HG02973 (cell line): ENCODE data around the gene VNN1.
"Not testable (repeated sequence)": the region's sequence is repeated elsewhere in the genome, so short reads cannot be mapped to it uniquely, and the experiment has no call there.

Source experiments
- ATAC-seq: cut with Tn5 transposase; IDR thresholded peaks from one replicate; pipeline ENCODE4 v1.9.1; 2021; ENCODE audit warnings: moderate library complexity; ENCODE audit not compliant: unreplicated experiment

The VNN1 gene

DNA sequence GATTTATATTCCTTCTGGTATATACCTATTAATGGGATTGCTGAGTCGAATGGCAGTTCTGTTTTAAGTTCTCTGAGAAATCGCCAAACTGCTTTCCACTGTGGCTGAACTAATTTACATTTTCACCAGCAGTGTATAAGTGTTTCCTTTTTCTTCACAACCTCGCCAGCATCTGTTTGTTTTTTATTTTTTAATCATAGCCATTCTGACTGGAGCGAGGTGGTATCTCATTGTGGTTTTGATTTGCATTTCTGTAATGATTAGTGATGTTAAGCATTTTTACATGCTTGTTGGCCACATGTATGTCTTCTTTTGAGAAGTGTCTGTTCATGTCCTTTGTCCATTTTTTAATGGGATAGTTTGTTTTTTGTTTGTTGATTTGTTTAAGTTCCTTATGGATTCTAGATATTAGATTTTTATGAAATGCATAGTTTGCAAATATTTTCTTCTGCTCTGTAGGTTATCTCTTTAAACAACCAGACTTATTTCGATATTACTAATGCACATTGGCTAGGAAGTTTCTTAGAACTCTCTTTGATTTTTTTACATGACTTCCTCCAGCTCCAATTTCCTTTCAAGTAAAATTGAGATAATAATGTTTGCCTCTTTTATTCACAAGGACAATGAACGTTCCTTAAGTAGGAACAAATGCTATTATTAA is 12.2 kb upstream of the VNN1 start:
- ATAC-seq: peak; percentile 45

DNA sequence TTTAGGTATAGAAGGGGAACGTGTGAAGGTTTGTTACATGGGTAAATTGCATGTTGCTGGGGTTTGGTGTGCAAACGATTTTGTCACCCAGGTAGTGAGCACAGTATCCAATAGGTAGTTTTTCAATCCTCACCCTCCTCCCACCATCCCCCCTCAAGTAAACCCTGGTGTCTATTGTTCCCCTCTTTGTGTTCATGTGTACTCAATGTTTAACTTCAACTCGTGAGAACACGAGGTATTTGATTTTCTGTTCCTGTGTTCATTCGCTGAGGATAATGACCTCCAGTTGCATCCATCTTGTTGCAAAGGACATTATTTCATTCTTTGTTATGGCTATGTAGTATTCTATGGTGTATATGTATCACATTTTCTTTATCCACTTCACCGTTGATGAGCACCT is 11.6 kb upstream of the VNN1 start:
- peak; percentile 8 for ATAC-seq

DNA sequence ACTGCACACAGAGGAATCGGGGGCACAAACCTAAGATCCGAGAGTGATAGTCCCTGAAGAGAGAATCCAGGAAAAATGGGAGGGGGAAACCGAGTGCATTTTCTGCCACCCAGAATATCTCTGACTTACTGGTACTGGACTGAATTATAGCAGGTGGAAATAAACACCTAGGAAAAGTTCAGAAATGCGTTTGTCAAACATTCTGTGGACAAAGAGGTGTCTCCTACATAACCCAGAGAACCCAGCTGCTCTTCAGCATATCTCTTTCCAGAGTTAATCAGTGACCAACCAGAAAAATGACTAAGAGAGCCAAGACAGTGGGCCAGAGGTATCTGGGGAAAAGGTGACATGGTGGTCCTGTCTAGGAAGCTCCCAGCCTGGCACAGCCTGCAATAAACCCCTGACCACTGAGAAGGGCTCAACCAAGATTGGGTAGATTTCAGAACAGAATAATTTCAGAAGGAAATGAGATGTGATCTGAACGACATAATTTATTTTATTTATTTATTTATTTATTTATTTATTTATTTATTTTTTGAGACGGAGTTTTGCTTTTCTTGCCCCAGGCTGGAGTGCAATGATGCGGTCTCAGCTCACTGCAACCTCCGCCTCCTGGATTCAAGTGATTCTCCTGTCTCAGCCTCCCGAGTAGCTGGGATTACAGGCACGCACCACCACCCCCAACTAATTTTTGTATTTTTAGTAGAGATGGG is 6.0 kb upstream of the VNN1 start:
- no peak for ATAC-seq

DNA sequence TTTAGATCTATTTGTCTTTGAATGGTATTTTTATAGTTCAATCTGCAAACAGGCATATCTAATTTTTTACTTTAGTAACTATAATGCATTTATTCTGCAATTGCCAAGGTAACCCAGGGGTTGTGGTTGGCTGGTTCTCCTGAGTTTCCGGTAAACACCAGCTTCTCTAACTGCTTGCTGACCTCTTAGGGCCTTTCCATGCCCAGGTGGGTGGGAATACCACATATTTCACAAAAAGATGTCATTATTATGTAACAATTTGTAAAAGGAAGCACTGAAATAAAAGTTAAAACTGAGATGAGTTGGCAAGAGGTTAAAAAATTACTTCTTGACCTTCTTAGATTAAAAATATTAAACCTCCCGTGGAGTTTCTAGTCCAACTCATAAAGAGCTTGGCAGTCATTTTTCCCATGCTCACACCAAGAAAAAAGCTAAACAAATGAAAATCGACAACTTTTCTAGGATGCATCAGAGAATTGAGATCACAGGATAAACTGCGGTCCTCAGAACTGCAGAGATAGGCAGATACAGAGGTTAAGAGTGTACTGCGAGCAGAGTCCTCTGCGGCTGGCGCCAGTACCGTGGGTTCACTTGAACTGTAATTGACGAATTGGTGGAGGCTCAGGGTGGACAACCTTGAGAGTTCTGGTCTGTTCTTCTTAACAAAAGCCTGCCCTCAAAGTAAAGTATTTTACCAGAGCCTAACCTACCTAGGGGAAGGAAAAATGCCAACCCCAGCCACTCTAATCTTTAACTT is 2.2 kb upstream of the VNN1 start:
- no peak for ATAC-seq

DNA sequence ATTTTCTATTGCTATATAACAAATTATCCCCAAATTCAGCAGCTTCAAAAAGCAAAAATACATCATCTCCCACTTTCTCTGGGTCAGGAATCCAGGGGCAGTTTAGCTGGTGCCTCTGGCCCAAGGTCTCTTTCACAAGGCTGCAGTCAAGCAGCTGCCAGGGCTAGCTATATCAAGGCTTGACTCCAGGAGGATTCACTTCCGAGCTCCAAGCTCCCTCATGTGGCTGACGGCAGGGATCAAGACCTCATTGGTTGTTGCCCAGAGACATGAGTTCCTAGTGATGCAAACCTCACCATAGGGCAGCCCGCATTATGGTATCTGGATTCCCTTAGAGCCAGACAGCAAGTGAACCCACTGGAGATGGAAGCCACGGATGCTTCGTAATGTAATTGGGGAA is 1.3 kb upstream of the VNN1 start:
- ATAC-seq: no peak

DNA sequence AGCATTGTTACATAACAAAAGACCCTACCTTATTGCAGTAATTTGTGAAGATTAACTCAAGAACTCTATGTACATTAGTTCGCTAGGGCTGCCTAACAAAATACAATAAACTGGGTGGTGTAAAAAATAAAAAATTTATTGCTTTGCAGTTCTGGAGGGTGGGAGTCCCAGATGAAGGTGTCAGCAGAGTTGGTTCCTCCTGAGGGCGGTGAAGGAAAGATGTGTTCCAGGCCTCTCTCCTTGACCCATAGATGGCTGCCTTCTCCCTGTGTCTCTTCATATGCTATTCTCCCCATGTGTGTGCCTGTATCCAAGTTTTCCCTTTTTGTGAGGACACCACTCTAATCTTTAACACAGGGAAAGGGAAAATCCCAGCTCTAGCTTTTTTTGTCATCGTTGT is 305 bp upstream of the VNN1 start:
- no peak for ATAC-seq

DNA sequence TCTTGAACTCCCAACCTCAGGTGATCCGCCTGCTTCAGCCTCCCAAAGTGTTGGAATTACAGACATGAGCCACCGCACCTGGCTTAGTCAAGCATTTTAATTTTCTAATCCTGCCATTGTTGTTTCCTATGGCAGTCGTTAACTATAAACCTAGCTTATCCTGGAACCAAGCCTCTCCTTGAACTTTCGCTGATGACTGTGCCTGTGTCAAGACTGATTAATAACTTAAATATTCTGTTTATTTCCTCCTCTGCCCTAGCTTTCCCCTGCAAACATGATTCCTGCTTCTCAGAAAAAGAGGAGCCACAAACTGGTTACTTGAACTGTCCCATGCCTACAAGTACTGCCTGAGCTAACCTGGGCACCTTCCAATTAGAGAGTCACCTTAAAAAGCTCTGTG is 1.5 kb downstream of the VNN1 start:
- no peak for ATAC-seq

DNA sequence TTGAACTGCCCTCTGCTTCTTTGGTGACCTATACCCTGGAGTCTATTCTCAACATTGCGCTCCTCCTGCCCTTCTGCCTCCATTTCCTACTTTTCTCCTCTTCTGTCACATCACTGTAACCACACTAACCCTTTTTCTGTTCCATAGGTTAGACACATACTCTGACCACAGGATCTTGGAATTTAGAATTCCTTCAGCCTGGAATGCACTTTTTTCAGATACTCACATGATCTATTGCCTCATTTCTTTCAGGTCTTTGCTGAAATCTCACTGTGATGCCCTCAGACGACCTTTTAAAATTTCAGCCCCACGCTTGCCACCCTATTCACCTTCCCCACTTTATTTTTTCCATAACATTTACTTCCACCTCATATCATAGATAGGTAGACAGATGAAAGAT is 5.1 kb downstream of the VNN1 start:
- no peak for ATAC-seq

DNA sequence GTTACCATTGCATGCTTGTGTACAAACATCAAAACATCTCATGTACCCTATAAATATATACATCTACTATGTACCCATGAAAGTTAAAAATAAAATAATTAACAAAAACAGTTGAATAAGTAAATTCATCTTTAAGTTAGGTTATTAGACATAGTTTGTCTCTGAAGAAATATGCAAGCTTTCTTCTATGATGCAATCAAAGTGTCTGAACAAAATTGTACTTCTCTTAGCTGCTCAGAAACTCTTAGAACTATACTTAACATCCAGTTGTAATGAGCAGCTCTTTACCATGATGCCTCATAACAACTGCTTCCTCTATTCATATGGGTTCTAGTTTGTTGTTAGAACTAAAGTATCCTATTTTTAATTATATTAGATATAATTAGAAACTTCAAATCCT is 5.9 kb downstream of the VNN1 start:
- no peak for ATAC-seq

DNA sequence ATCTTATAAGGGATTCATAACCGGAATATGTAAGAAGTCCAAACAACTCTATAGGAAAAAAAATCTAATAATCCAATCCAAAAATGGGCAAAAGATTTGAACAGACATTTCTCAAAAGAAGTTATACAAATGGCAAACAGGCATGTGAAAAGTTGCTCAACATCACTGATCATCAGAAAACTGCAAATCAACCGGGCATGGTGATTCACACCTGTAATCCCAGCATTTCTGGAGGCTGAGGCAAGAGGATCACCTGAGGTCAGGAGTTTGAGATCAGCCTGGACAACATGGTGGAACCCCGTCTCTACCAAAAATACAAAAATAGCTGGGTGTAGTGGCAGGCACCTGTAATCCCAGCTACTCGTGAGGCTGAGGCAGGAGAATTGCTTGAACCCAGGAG is 7.1 kb downstream of the VNN1 start:
- ATAC-seq: not testable (repeated sequence)

DNA sequence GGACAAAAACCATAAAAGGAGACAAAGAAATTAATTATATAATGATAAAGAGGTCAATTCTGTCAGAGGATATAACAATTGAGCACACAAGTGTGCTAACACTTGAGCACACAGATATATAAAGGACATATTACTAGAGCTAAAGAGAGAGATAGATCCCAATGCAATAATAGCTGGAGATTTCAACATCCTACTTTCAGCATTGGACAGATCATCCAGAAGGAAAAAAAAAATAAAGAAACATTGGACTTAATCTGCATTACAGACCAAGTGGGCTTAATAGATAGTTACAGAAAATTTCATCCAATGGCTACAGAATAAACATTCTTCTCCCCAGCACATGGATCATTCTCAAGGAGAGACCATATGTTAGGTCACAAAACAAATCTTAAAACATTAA is 9.9 kb downstream of the VNN1 start:
- no peak for ATAC-seq

DNA sequence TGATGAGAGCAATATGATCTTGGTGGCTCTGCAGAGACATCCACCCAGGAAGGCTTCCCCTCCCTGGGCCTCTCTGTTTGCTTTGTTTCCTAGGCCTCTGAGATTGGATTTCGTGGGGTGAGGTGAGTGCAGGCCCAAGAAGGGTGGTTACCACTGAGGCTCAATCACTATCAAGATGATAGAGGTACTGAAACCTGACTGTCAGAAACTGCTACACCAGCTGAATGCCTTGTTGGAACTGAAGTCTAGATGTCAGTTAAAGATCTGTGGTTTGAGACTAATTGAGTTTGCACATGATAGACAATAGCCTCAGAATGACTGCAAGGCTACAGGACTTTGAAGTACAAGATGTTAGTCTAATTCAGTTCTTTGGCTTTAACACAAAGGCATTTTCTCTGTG is 15.2 kb downstream of the VNN1 start:
- peak; percentile 74 for ATAC-seq

DNA sequence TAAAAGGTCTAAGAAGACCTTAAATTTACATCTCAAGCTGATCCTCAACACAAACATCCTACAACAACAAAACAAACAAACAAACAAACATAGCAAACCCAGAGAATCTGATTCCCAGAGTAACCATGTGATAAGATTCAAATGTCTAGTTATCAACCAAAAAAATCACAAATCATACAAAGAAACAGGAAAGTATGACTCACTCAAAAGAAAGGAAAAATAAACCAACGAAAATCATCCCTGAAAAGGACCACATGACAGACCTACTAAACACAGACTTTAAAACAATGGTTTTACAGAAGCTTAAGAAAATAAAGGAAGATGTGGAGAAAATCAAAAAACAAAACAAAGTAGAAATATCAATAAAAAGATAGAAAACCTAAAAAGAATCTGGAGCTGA is 18.1 kb downstream of the VNN1 start:
- ATAC-seq: no peak

DNA sequence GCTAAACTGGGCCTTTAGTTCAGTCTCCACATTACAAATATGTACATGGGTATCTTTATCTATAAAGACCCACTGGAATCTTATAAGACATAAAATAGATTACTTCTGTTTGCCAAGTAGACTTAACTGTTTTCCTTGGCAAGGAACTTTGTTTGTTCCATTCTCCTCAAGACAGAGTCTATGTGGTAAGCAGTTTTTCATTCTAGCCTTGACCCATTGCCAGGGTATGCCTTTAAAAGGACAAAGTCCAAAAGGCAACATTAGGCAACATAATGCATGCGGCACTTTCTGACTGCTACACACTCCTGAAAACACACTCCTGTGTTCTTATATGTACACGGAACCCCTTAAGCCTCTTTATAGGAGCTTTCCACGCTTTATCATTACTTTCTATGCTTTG is 20.4 kb downstream of the VNN1 start:
- ATAC-seq: no peak

DNA sequence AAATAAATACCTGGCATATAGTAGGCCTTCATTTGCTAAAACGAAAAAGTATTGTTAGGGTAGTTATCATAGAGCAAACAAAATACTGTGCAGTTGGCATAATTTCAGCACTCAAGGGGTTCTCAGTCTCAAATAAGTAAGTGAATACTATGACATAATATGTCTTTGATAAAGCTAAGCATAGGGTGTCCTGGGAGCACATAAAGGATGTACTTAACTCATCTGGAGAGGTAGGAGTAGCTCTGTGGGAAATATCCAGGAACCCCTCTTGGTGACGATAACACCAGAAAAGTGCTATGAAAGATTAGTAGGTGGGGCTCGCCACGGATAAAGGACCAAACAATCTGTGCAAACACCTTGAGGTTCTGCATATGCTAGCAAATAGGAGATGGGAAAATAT is 23.2 kb downstream of the VNN1 start:
- no peak for ATAC-seq

DNA sequence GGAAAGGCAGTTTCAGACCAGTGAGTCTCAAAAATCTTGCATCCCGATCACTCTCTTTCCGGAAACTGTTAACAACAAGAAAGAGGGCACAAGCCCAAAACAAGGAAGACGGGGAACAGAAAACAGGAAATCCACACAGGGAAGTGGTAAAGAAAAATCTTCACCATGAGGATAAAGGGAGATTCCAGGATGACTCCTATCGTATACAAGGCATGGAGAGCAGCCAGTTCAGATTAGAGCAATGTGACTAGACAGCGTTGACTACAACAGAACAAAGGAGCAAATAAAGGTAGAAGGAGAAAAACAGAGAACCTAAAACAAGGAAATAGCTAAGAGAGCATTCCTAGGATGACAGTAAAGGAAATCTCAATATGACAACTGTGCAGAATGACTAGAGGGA is 26.5 kb downstream of the VNN1 start:
- no peak for ATAC-seq

DNA sequence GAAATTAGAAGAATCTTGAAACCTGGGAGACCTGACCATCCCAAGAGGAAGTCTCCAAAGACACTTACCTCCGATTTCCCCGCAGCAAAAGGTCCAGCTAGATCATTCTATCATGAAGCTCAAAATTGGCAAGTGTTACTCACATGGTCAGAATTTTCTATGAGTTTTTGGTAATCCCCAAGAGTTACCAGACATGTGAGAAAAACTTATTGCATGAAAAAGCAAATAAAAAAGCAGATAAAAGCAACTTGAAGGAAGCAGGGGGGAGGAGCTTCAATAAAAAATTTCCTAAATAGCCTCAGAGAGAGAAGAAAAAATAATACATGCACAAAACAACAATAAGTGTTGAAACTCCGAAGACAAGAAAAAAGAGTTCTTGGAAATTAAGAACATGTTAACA is 27.3 kb downstream of the VNN1 start:
- ATAC-seq: no peak

DNA sequence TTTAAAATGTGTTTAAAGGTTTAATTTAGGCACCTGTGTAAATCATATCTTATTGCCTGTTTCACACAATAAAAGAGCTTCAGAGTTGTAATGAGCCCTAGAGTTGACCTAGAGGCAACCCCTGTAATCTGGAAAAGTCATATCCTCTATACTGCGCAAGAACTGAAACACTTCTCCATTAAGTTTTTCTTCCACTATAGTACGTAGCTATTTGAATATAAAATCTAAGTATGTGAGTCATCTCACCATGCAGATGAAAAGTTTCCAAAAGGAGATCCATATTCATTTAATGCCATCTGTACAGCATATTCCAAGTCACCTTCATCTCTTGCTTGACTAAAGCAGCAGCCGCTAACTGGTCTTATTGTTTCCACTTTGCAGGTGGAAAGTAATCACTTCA is 28.8 kb downstream of the VNN1 start:
- no peak for ATAC-seq

DNA sequence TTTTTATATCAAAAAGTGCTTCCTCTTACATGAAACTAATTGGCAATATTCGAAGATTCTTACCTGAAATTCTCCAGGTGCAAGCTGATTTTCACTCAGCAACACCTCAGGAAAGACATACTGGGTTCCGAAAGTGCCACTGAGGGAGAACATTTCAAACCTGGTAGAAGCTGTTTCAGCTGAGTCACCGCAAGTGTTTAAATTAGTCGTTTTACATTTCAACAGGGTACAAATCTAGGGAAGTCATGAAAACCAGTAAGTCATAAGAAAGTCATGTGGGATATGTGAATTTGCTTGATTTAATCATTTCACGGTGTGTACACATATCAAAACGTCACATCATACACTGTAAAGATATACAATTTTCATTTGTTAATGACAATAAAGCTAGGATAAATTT is 29.6 kb downstream of the VNN1 start:
- no peak for ATAC-seq

DNA sequence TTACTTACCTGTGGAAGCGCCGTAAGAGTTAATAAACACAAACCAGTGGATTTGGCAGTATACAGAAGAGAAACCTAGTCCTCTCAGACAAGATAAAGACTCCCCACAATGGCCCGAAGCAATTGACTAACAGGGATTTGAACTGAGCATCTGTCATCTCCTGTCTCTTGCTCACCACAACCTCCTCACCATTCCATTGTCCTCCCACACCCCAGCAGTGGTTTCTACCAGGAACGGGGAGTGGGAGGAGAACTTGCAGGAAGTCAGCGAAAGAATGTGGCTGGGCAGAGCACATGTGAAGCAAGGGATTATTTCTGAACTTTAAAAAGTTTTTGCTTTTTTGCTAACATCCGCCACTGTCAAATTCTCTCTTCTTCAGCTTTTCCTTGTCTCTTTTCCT is 30.3 kb downstream of the VNN1 start:
- ATAC-seq: no peak

DNA sequence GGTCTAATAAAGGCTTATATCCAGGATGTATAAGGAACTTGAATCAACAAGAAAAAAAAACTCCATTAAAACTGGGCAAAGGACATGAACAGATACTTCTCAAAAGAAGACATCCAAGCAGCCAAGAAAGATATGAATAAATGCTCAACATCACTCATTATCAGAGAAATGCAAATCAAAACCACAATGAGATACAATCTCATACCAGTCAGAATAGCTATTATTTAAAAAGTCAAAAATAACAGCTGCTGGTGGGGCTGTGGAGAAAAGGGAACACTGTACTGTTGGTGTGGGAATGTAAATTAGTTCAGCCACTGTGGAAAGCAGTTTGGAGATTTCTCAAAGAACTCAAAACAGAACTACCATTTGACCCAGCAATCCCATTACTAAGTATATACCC is 34.8 kb downstream of the VNN1 start:
- not testable (repeated sequence) for ATAC-seq

DNA sequence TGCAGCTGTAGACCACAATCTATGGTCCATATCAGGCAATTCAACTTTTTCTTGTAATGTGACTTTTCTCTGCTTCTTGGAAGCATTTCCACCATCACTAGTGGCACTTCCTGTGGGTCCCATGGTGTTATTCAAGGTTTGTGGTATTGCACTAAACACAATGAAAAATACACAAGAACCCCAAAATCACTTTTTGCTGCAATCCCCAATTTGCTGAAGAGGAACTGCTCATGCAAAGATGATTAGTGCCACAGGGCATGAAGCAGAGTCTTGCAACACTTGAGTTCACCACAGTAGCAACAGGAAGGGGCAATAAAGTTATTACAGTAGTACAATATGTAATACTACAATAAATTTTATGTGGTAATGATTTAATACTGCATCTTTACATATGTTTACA is 38.1 kb downstream of the VNN1 start:
- ATAC-seq: no peak
